ENCODE results near the gene MACF1. TPM values are rescaled to one million over a fixed set of nuclear protein-coding genes. Genes with fewer than 3 reads are reported as not detected.
A peak's percentile ranks its signal among the peaks of the same experiment; 100 is the strongest.

MACF1 gene
- total RNA-seq, 1 experiment from 2014 or later, result 189 TPM

DNA sequence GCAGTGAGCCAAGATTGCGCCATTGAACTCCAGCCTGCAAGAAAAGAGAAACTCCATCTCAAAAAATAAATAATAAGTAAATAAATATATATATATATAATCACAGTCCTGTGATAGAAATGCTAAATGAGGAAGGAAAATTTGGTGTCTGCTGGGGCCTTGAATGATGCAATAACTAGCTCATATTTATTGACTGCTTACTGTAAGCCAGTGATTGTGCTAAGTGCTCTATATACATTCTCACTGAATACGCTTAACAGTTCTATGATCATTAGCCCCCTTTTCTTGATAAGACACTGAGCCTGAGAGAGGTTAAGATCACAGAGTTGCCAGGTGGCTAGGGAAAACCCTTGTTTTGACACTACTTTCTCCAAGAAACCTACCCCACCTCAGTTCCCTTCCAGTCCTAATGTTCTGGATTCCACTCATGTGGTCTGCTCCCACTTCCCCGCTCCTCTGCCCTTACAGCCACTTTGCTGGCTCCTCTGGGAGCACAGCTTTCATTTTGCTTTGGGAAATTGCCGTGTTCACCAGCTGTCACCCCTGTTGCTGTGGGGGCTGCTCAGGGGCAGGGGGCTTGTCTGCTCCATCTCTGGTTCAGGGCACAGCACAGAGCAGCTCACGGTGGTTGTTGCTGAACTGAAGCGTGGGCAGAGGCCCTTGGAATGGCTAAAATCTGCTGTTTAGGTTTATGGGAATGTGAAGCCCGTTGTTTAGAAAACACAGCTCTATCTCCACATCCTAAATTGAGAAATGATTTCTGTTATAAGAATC lies 284.5 kb downstream of the MACF1 start:
- ChIA-PET POLR2A (ENCODE audit: unreplicated experiment) (interaction anchor here (0.7 kb wide), 2 partner anchors 46 to 78 kb away, joined by 3 to 7 read pairs; no protein-coding TSS in a partner anchor), CTCF (no interaction called here)
- Histone ChIP-seq H3K4me3 (no peak overlapping the region), H4K20me1 (ENCODE audit: insufficient read depth) (no peaks in the 10 kb centered on the region), H3K27ac (no peak overlapping the region), H3K9me2 (ENCODE audit: insufficient read depth) (no peaks in the 10 kb centered on the region), H3K9me3 (ENCODE audit: insufficient read depth, low read depth) (no peaks in the 10 kb centered on the region), H3F3A (ENCODE audit: insufficient read depth, low read depth) (peaks cover 20% of the 10 kb centered on the region), H3K79me2 (ENCODE audit: low read depth) (no peaks in the 10 kb centered on the region), H3K4me2 (no peak overlapping the region), H3K27me3 (ENCODE audit: insufficient read depth, low read depth) (no peaks in the 10 kb centered on the region), H2AFZ (no peak overlapping the region), H3K36me3 (ENCODE audit: low read depth) (no peaks in the 10 kb centered on the region), H3K4me1 (replicated peaks; ENCODE audit: insufficient read depth) (no peaks in the 10 kb centered on the region)
- no TSS peak for BruUV-seq (replicated peaks)
- no peak for TF ChIP-seq CTCF (conservative IDR thresholded peaks at IDR 0.05)
- TF ChIP-seq EZH2 (IDR thresholded peaks at IDR 0.05; ENCODE audit: low read depth), result no peak
- intact Hi-C loops (cut with micrococcal nuclease; ENCODE audit: unreplicated experiment), result no loop called here
- no peak for DNase-seq

- Histone ChIP-seq H3K27ac (no peak overlapping the region), H3K27me3 (ENCODE audit: insufficient read depth, low read depth) (no peaks in the 10 kb centered on the region), H3K9me2 (ENCODE audit: insufficient read depth) (no peaks in the 10 kb centered on the region), H3K36me3 (ENCODE audit: low read depth) (no peaks in the 10 kb centered on the region), H3F3A (ENCODE audit: insufficient read depth, low read depth) (peaks cover 20% of the 10 kb centered on the region), H3K79me2 (ENCODE audit: low read depth) (no peaks in the 10 kb centered on the region), H2AFZ (no peak overlapping the region), H4K20me1 (ENCODE audit: insufficient read depth) (no peaks in the 10 kb centered on the region), H3K9me3 (ENCODE audit: insufficient read depth, low read depth) (no peaks in the 10 kb centered on the region), H3K4me3 (no peak overlapping the region), H3K4me1 (replicated peaks; ENCODE audit: insufficient read depth) (no peaks in the 10 kb centered on the region), H3K4me2 (no peak overlapping the region)
- TF ChIP-seq CTCF (conservative IDR thresholded peaks at IDR 0.05) (no peak), EZH2 (IDR thresholded peaks at IDR 0.05; ENCODE audit: low read depth) (no peak)
- no peak for DNase-seq
- CTCF ChIA-PET, result interaction anchor here (0.6 kb wide), 1 partner anchor 112 kb away, joined by 4 read pairs; no protein-coding TSS in a partner anchor
- no TSS peak for BruUV-seq (replicated peaks)
- POLR2A ChIA-PET (ENCODE audit: unreplicated experiment), result interaction anchor here (0.7 kb wide), 1 partner anchor 79 kb away, joined by 7 read pairs; no protein-coding TSS in a partner anchor
- intact Hi-C loops (cut with micrococcal nuclease; ENCODE audit: unreplicated experiment), result no loop called here
These were observed 285.2 kb downstream of the MACF1 start for GRCh38 chr1:39489567-39490239.

GRCh38 chr1:39490596-39491145 lies 286.2 kb downstream of the MACF1 start:
- Histone ChIP-seq H2AFZ (no peak overlapping the region), H3K27me3 (ENCODE audit: insufficient read depth, low read depth) (no peaks in the 10 kb centered on the region), H3K9me3 (ENCODE audit: insufficient read depth, low read depth) (no peaks in the 10 kb centered on the region), H3K36me3 (ENCODE audit: low read depth) (no peaks in the 10 kb centered on the region), H3F3A (ENCODE audit: insufficient read depth, low read depth) (peaks cover 20% of the 10 kb centered on the region), H3K4me2 (peak overlapping the region; percentile 60; the same call in 1 of the 2 replicates), H3K79me2 (ENCODE audit: low read depth) (no peaks in the 10 kb centered on the region), H3K27ac (no peak overlapping the region), H4K20me1 (ENCODE audit: insufficient read depth) (no peaks in the 10 kb centered on the region), H3K4me3 (no peak overlapping the region), H3K4me1 (replicated peaks; ENCODE audit: insufficient read depth) (no peaks in the 10 kb centered on the region), H3K9me2 (ENCODE audit: insufficient read depth) (no peaks in the 10 kb centered on the region)
- ChIA-PET CTCF (interaction anchor here (0.6 kb wide), 1 partner anchor 116 kb away, joined by 5 read pairs; no protein-coding TSS in a partner anchor), POLR2A (ENCODE audit: unreplicated experiment) (no interaction called here)
- intact Hi-C loops (cut with micrococcal nuclease; ENCODE audit: unreplicated experiment), result no loop called here
- BruUV-seq (replicated peaks), result no TSS peak
- TF ChIP-seq EZH2 (IDR thresholded peaks at IDR 0.05; ENCODE audit: low read depth) (no peak), CTCF (conservative IDR thresholded peaks at IDR 0.05) (no peak)
- no peak for DNase-seq

All from PC-9 (cell line).